Neuronal stem cell (in vitro differentiated cells): Measurements from ENCODE around the gene ERC2.

Experiments
- DNase-seq: peaks from one replicate; pipeline ENCODE4 v3.0.0-alpha.2; 2013; ENCODE audit warnings: low spot score
- H2AFZ ChIP-seq: one replicate; pipeline ENCODE4 v1.6.1; 2013; ENCODE audit warnings: mild to moderate bottlenecking, low read length, inconsistent platforms
- H2AK5ac ChIP-seq: 2 replicates; pipeline ENCODE4 v1.6.1; 2013; ENCODE audit warnings: low read depth, mild to moderate bottlenecking, inconsistent platforms, low read length, moderate library complexity, mixed read lengths
- H2BK120ac ChIP-seq: 2 replicates; pipeline ENCODE4 v1.6.1; 2013; ENCODE audit warnings: low read depth, mild to moderate bottlenecking, inconsistent platforms, low read length, moderate library complexity, mixed read lengths
- H2BK12ac ChIP-seq: one replicate; pipeline ENCODE4 v1.6.1; 2013; ENCODE audit warnings: low read length, inconsistent platforms
- H2BK15ac ChIP-seq: 2 replicates; pipeline ENCODE4 v1.6.1; 2013; ENCODE audit warnings: mild to moderate bottlenecking, low read length, inconsistent platforms, mixed read lengths
- H2BK5ac ChIP-seq: one replicate; pipeline ENCODE4 v1.6.1; 2013; ENCODE audit warnings: inconsistent platforms, mild to moderate bottlenecking, low read length, moderate library complexity
- H3K14ac ChIP-seq: one replicate; pipeline ENCODE4 v1.6.1; 2013; ENCODE audit warnings: low read length, inconsistent platforms
- H3K18ac ChIP-seq: 2 replicates; pipeline ENCODE4 v1.6.1; 2013; ENCODE audit warnings: low read length, inconsistent platforms
- H3K23ac ChIP-seq: 2 replicates; pipeline ENCODE4 v1.6.1; 2013; ENCODE audit warnings: low read depth, mild to moderate bottlenecking, mixed read lengths, low read length, inconsistent platforms; ENCODE audit not compliant: poor library complexity
- H3K27ac ChIP-seq: replicated peaks from 3 replicates; pipeline ENCODE4 v1.5.1; 2013; ENCODE audit warnings: low read length, inconsistent platforms
- H3K27me3 ChIP-seq, 3 experiments: 2 replicates each; pipeline ENCODE4 v1.6.1; 2013; ENCODE audit warnings: low read length in 3 of 3, mild to moderate bottlenecking in 2 of 3, inconsistent platforms in 1 of 3, low read depth in 1 of 3, mixed read lengths in 1 of 3, moderate library complexity in 1 of 3; ENCODE audit not compliant: control insufficient read depth in 3 of 3, insufficient read depth in 3 of 3
- H3K36me3 ChIP-seq, 2 donors: replicated peaks in 1 of 2; 2 replicates each; pipeline ENCODE4 v1.6.1; 2013; ENCODE audit warnings: low read length in 2 of 2; ENCODE audit not compliant: control insufficient read depth in 2 of 2, insufficient read depth in 2 of 2
- H3K4ac ChIP-seq: 2 replicates; pipeline ENCODE4 v1.6.1; 2013; ENCODE audit warnings: inconsistent platforms, mild to moderate bottlenecking, low read length, moderate library complexity
- H3K4me1 ChIP-seq, 2 donors: 1 replicate in 1 of 2; 2 replicates in 1 of 2; pipeline ENCODE4 v1.6.1; 2013; ENCODE audit warnings: low read length in 2 of 2, low read depth in 1 of 2; ENCODE audit not compliant: control insufficient read depth in 2 of 2, insufficient read depth in 1 of 2
- H3K4me2 ChIP-seq: one replicate; pipeline ENCODE4 v1.6.1; 2013; ENCODE audit warnings: mild to moderate bottlenecking, low read length, inconsistent platforms; ENCODE audit not compliant: insufficient read depth, poor library complexity, severe bottlenecking
- H3K4me3 ChIP-seq, 2 donors: 2 replicates each; pipeline ENCODE4 v1.5.1; 2013; ENCODE audit warnings: low read length in 2 of 2, mild to moderate bottlenecking in 2 of 2, inconsistent platforms in 1 of 2, moderate library complexity in 1 of 2
- H3K79me1 ChIP-seq: one replicate; pipeline ENCODE4 v1.6.1; 2013; ENCODE audit warnings: low read depth, mild to moderate bottlenecking, inconsistent platforms, low read length, moderate library complexity
- H3K9ac ChIP-seq: one replicate; pipeline ENCODE4 v1.6.1; 2013; ENCODE audit warnings: mild to moderate bottlenecking, low read depth, low read length, inconsistent platforms; ENCODE audit not compliant: poor library complexity
- H3K9me3 ChIP-seq, 2 donors: replicated peaks in 1 of 2; 2 replicates each; pipeline versions ENCODE3 to v1.6.1; 2013; ENCODE audit warnings: low read length in 2 of 2, mild to moderate bottlenecking in 2 of 2, inconsistent platforms in 1 of 2, low read depth in 1 of 2, mixed read lengths in 1 of 2, moderate library complexity in 1 of 2; ENCODE audit not compliant: control insufficient read depth in 2 of 2, insufficient read depth in 1 of 2
- H4K8ac ChIP-seq: one replicate; pipeline ENCODE4 v1.6.1; 2013; ENCODE audit warnings: low read depth, mild to moderate bottlenecking, inconsistent platforms, low read length, moderate library complexity
- H4K91ac ChIP-seq: one replicate; pipeline ENCODE4 v1.6.1; 2013; ENCODE audit warnings: low read length, low read depth, mild to moderate bottlenecking, inconsistent platforms; ENCODE audit not compliant: poor library complexity
- WGBS, 2 donors: extraction: QIAGEN DNeasy Blood & Tissue Kit; methylation state at CpG; one replicate each; pipeline ENCODE4 v1.1.7; 2013; ENCODE audit warnings: missing lambda C conversion rate in 2 of 2, mixed read lengths in 1 of 2; ENCODE audit not compliant: insufficient read length in 2 of 2, insufficient replicate concordance in 1 of 2; ENCODE audit errors: extremely low coverage in 2 of 2; 5-methylcytosine and 5-hydroxymethylcytosine counted together

ERC2 gene

GRCh38 chr3:55518451-55518850 is 949.8 kb downstream of the ERC2 start:
- Histone ChIP-seq H4K91ac (no peak overlapping the region), H2BK12ac (no peak overlapping the region), H4K8ac (no peak overlapping the region), H3K4me1 (peaks cover 16 to 27% of the 10 kb centered on the region in 2 donors), H2AK5ac (no peak overlapping the region), H3K4me2 (no peak overlapping the region), H3K9ac (no peak overlapping the region), H2BK120ac (no peak overlapping the region), H3K27me3 (no peaks in the 10 kb centered on the region), H2BK5ac (no peak overlapping the region), H2AFZ (no peak overlapping the region), H3K36me3 (no peaks in the 10 kb centered on the region), H3K27ac (no peak overlapping the region), H3K4ac (no peak overlapping the region), H3K18ac (no peak overlapping the region), H3K14ac (no peak overlapping the region), H3K79me1 (no peaks in the 10 kb centered on the region), H2BK15ac (no peak overlapping the region), H3K9me3 (no peaks in the 10 kb centered on the region), H3K4me3 (no peak overlapping the region), H3K23ac (no peak overlapping the region)
- DNase-seq: no peak
- no CpG with 5 or more reads among the region's 6 CpGs for WGBS, 2 donors

GRCh38 chr3:55516392-55517030 is 951.8 kb downstream of the ERC2 start:
- Histone ChIP-seq H2AK5ac (no peak overlapping the region), H3K14ac (no peak overlapping the region), H3K9ac (no peak overlapping the region), H2BK5ac (no peak overlapping the region), H3K18ac (no peak overlapping the region), H2BK120ac (no peak overlapping the region), H2AFZ (no peak overlapping the region), H3K4me2 (no peak overlapping the region), H4K8ac (no peak overlapping the region), H2BK12ac (no peak overlapping the region), H3K4me1 (peaks cover 18 to 34% of the 10 kb centered on the region in 2 donors), H4K91ac (no peak overlapping the region), H3K36me3 (no peaks in the 10 kb centered on the region), H3K4me3 (no peak overlapping the region), H2BK15ac (no peak overlapping the region), H3K27ac (no peak overlapping the region), H3K79me1 (no peaks in the 10 kb centered on the region), H3K27me3 (no peaks in the 10 kb centered on the region), H3K9me3 (no peaks in the 10 kb centered on the region), H3K4ac (no peak overlapping the region), H3K23ac (no peak overlapping the region)
- no peak for DNase-seq
- WGBS, 2 donors: no CpG with 5 or more reads among the region's 10 CpGs

- Histone ChIP-seq H3K18ac (no peak overlapping the region), H2BK5ac (no peak overlapping the region), H3K4me1 (peaks cover 12 to 26% of the 10 kb centered on the region in 2 donors), H2AK5ac (no peak overlapping the region), H2BK15ac (no peak overlapping the region), H3K4me3 (no peak overlapping the region), H4K91ac (no peak overlapping the region), H3K14ac (no peak overlapping the region), H2BK12ac (no peak overlapping the region), H3K36me3 (no peaks in the 10 kb centered on the region), H2AFZ (no peak overlapping the region), H3K4ac (no peak overlapping the region), H3K23ac (no peak overlapping the region), H4K8ac (no peak overlapping the region), H3K9ac (no peak overlapping the region), H3K4me2 (no peak overlapping the region), H3K27ac (no peak overlapping the region), H3K27me3 (no peaks in the 10 kb centered on the region), H3K79me1 (no peaks in the 10 kb centered on the region), H3K9me3 (no peaks in the 10 kb centered on the region), H2BK120ac (no peak overlapping the region)
- WGBS, 2 donors: no CpG with 5 or more reads among the region's 14 CpGs
- no peak for DNase-seq
Observed at GRCh38 chr3:55515550-55516246, 952.6 kb downstream of the ERC2 start.

GRCh38 chr3:55514962-55515361 is 953.3 kb downstream of the ERC2 start:
- Histone ChIP-seq H2AFZ (no peak overlapping the region), H2BK120ac (no peak overlapping the region), H3K18ac (no peak overlapping the region), H3K23ac (no peak overlapping the region), H3K4ac (no peak overlapping the region), H2BK5ac (no peak overlapping the region), H3K4me1 (peaks cover 12 to 26% of the 10 kb centered on the region in 2 donors), H2AK5ac (no peak overlapping the region), H2BK15ac (no peak overlapping the region), H3K27me3 (no peaks in the 10 kb centered on the region), H4K8ac (no peak overlapping the region), H3K79me1 (no peaks in the 10 kb centered on the region), H3K14ac (no peak overlapping the region), H3K4me2 (no peak overlapping the region), H3K27ac (no peak overlapping the region), H3K36me3 (no peaks in the 10 kb centered on the region), H2BK12ac (no peak overlapping the region), H3K9me3 (no peaks in the 10 kb centered on the region), H3K4me3 (no peak overlapping the region), H3K9ac (no peak overlapping the region), H4K91ac (no peak overlapping the region)
- WGBS, 2 donors: no CpG with 5 or more reads among the region's 3 CpGs
- DNase-seq: no peak
